GM19035 (cell line): Measurements from ENCODE around the gene MSL3B.

Experiments
- ATAC-seq: cut with Tn5 transposase; IDR thresholded peaks from one replicate; pipeline ENCODE4 v1.9.1; 2021; ENCODE audit not compliant: unreplicated experiment

The MSL3B gene

DNA sequence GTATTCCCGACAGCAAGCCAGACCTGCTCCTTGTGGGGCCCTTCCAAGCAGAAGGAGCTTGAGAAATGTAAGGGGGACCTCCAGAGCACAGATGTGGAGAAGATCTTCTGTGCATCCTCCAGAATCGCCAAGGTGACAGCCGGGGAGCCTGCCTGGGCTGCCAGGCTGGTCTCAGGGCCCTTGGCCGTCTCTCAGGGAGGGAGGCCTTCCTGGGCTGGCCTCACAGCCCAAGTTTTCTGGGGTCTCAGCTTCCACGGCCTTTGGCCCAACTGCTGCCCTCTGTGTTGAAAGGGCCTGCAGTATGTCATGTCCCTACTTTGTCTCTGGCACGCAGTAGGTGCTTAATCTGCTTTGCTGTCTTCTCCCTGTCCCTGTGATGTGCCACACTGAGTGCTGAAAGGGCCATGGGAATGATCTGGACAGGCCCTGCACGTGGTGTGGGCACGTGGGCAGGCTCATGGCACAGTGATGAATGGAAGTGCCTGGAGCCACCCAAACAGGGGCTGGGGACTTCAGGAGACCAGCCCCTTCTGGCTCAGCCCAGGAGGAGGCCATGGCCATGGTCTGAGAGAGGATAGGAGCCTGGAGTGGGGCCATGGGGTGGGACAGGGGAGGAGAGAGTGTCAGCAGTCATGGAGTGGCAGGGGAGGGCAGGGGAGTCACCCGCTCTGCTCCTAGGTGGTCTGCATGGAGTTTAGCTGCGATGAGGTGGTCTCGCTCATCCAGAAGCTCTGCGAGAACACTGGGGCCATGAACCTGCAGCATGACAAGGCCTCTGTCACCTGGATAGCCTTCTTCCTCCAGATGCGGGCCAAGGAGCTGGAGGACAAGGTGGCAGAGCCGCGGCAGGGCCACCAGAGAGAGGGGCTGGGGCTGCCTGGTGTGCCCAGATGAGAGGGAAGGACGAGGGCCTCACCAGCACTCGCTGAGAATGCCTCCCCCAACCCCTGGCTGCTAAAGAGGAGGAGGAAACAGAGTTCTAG lies 49.3 kb downstream of the MSL3B start:
- ATAC-seq = no peak

GRCh38 chr2:233817995-233818638 lies 50.1 kb downstream of the MSL3B start:
- ATAC-seq = no peak

DNA sequence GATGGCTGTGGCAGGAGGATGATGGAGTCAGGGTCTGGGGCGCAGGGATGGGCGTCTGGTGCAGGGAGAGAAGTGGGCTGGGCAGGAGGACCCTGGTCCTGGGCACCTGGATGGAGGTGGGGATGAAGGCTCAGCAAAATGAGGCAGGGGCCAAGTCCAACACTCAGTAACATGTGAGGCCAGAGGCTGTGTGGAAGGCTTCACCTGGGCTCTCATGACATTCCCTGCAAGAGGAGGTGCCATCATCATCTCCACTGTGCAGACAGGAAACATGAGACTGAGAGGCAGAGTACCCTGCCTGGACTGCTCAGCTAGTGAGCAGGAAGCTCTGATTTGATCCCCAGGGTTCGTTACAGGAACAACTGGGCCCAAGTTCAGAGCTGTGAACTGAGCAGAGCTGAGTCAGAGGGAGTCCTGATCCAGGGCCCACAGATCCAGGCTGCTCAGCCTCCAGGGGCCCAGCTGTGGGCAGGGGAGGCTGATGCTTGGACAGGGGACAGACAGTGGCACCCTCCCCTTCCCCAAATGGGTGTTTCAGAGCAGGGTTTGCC lies 50.8 kb downstream of the MSL3B start:
- no peak for ATAC-seq

DNA sequence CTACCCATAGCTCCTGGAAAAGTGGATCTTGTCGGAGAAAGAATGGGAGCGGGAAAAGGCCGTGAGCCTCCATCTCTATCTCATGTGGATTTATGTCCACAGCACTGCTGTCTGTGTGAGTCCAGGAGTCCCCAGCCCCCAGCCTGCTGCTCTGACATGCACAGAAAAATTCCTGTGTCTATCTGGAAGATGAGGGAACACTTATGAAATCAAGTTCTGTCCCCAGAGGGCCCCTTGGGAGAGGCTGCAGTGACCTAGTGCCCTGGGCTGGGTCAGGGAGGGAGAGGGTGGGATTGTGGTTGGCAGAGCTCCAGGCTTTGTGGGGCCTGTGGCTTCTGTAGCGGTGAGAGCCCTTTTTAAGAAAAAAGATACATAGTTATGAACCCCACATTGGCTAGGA lies 51.4 kb downstream of the MSL3B start:
- no peak for ATAC-seq

DNA sequence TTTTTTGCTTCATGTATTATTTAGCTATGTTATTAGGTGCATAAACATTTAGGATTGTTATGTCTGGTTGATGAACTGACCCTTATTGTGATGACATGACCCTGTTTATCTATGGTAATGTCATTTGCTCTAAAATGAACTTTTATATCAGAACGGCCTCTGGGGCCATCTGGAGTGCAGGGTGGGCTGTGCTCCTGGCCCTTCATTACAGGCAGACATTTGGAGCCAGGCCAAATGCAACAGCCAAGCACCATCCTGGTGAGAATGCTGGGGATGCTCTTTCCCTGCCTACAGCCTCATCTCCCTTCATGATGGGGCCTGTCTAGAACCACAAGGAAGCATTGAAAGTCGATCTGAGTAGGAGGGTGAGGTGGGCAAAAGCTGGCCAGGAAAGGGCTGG lies 51.9 kb downstream of the MSL3B start:
- no peak for ATAC-seq

GRCh38 chr2:233815861-233816260 lies 52.3 kb downstream of the MSL3B start:
- ATAC-seq = no peak
